SHP77 (cell line): Measurements from ENCODE around the gene SEZ6L.

ENCODE experiments used
- DNase-seq, 2 experiments: peaks; one replicate each; lab custom pipeline; 2025; lab: John Stamatoyannopoulos, UW

Gene SEZ6L

GRCh38 chr22:26246552-26246951 is 77.3 kb downstream of the SEZ6L start:
- DNase-seq = no peak

GRCh38 chr22:26251869-26252268 is 82.6 kb downstream of the SEZ6L start:
- no peak for DNase-seq

GRCh38 chr22:26259510-26259909 is 90.2 kb downstream of the SEZ6L start:
- no peak for DNase-seq

GRCh38 chr22:26264162-26264561 is 94.9 kb downstream of the SEZ6L start:
- DNase-seq = no peak

GRCh38 chr22:26265281-26265680 is 96.0 kb downstream of the SEZ6L start:
- no peak for DNase-seq

GRCh38 chr22:26265909-26266308 is 96.6 kb downstream of the SEZ6L start:
- no peak for DNase-seq

- DNase-seq = no peak
These were observed 98.6 kb downstream of the SEZ6L start for GRCh38 chr22:26267856-26268255.

GRCh38 chr22:26269572-26269971 is 100.3 kb downstream of the SEZ6L start:
- no peak for DNase-seq

- no peak for DNase-seq
These were observed 102.2 kb downstream of the SEZ6L start for GRCh38 chr22:26271427-26271826.

- no peak for DNase-seq
These were observed 103.9 kb downstream of the SEZ6L start for GRCh38 chr22:26273011-26273675.

- no peak for DNase-seq
These were observed 107.4 kb downstream of the SEZ6L start for GRCh38 chr22:26276529-26277160.

- no peak for DNase-seq
These were observed 112.7 kb downstream of the SEZ6L start for GRCh38 chr22:26281941-26282340.

GRCh38 chr22:26283330-26283729 is 114.1 kb downstream of the SEZ6L start:
- no peak for DNase-seq

- no peak for DNase-seq
These were observed 116.4 kb downstream of the SEZ6L start for GRCh38 chr22:26285632-26286031.

- DNase-seq = no peak
These were observed 117.0 kb downstream of the SEZ6L start for GRCh38 chr22:26286091-26286820.

GRCh38 chr22:26287382-26288225 is 118.3 kb downstream of the SEZ6L start:
- no peak for DNase-seq

GRCh38 chr22:26289611-26290101 is 120.4 kb downstream of the SEZ6L start:
- no peak for DNase-seq

- DNase-seq = no peak
These were observed 122.8 kb downstream of the SEZ6L start for GRCh38 chr22:26291940-26292666.

- DNase-seq = no peak
These were observed 123.4 kb downstream of the SEZ6L start for GRCh38 chr22:26292667-26292995.

GRCh38 chr22:26295563-26296126 is 126.4 kb downstream of the SEZ6L start:
- no peak for DNase-seq

GRCh38 chr22:26298605-26299310 is 129.5 kb downstream of the SEZ6L start:
- no peak for DNase-seq
